ENCODE measurements around the gene DKKL1. TPM values are rescaled to one million over a fixed set of nuclear protein-coding genes. Genes with fewer than 3 reads are reported as not detected.

The DKKL1 gene
- total RNA-seq, 2 experiments from 2014 or later: not detected

- peaks cover 34% of the 10 kb centered on the region for H3K4me1 Mint-ChIP-seq
Measured at GRCh38 chr19:49340865-49341718, 22.6 kb upstream of the DKKL1 start.

GRCh38 chr19:49342291-49342721 lies 21.4 kb upstream of the DKKL1 start:
- no peak overlapping the region for H3K27ac Mint-ChIP-seq
- ATAC-seq (ENCODE audit: low read depth) (no peak), DNase-seq (no peak)
- no peaks in the 10 kb centered on the region for H3K27me3 Mint-ChIP-seq
- no peak overlapping the region for H3K4me3 Mint-ChIP-seq
- POLR2A ChIA-PET: interaction anchor here (0.6 kb wide), 1 partner anchor 33 kb away, joined by 4 read pairs; no protein-coding TSS in a partner anchor
- H3K4me1 Mint-ChIP-seq: peaks cover 25% of the 10 kb centered on the region
- H3K9me3 Mint-ChIP-seq: no peaks in the 10 kb centered on the region
- H3K36me3 Mint-ChIP-seq: peaks cover 27% of the 10 kb centered on the region

More at GRCh38 chr19:49340865-49341718, 22.6 kb upstream of the DKKL1 start:
- POLR2A ChIA-PET: interaction anchor here (0.6 to 1.2 kb wide), 2 partner anchors 10 to 75 kb away, joined by 3 read pairs; no protein-coding TSS in a partner anchor
- ATAC-seq (ENCODE audit: low read depth): no peak
- DNase-seq: no peak
- Mint-ChIP-seq H3K9me3 (no peaks in the 10 kb centered on the region), H3K4me3 (no peak overlapping the region), H3K27ac (no peak overlapping the region), H3K36me3 (peaks cover 30% of the 10 kb centered on the region), H3K27me3 (no peaks in the 10 kb centered on the region)

DNA sequence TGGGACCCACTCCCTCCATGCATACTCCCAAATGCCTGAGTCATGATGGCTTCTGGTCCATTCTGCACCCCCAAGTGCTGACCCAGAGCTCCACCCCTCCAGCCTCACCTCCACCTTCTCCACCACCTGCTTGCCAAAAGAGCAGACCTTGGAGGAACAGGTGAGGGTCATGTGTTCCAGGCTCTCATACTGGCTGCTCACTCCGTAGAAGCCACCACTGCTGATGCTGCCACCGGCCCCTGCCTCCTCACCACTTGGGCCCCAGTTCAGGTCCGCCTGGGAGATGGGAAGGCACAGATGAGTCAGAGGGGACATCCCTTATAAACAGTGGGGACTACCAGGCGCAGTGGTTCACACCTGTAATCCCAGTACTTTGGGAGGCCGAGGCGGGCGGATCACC lies 20.6 kb upstream of the DKKL1 start:
- Mint-ChIP-seq H3K4me1 (peaks cover 20% of the 10 kb centered on the region), H3K27me3 (no peaks in the 10 kb centered on the region), H3K27ac (no peak overlapping the region), H3K9me3 (no peaks in the 10 kb centered on the region), H3K36me3 (peaks cover 21% of the 10 kb centered on the region), H3K4me3 (no peak overlapping the region)
- no peak for DNase-seq
- no peak for ATAC-seq (ENCODE audit: low read depth)
- POLR2A ChIA-PET: no interaction called here

GRCh38 chr19:49344505-49345423 lies 18.9 kb upstream of the DKKL1 start:
- no peak for DNase-seq
- H3K9me3 Mint-ChIP-seq: no peaks in the 10 kb centered on the region
- ATAC-seq (ENCODE audit: low read depth): no peak
- peaks cover 13% of the 10 kb centered on the region for H3K4me1 Mint-ChIP-seq
- no peaks in the 10 kb centered on the region for H3K27me3 Mint-ChIP-seq
- peaks cover 12% of the 10 kb centered on the region for H3K36me3 Mint-ChIP-seq
- no peak overlapping the region for H3K4me3 Mint-ChIP-seq
- POLR2A ChIA-PET: no interaction called here
- peak overlapping the region; percentile 22 for H3K27ac Mint-ChIP-seq

GRCh38 chr19:49347191-49347590 lies 16.5 kb upstream of the DKKL1 start:
- H3K27me3 Mint-ChIP-seq: no peaks in the 10 kb centered on the region
- H3K4me3 Mint-ChIP-seq: no peak overlapping the region
- H3K9me3 Mint-ChIP-seq: no peaks in the 10 kb centered on the region
- H3K27ac Mint-ChIP-seq: no peak overlapping the region
- ATAC-seq (ENCODE audit: low read depth) (no peak), DNase-seq (no peak)
- H3K36me3 Mint-ChIP-seq: peaks cover 4% of the 10 kb centered on the region
- H3K4me1 Mint-ChIP-seq: peaks cover 5% of the 10 kb centered on the region
- POLR2A ChIA-PET: no interaction called here

DNA sequence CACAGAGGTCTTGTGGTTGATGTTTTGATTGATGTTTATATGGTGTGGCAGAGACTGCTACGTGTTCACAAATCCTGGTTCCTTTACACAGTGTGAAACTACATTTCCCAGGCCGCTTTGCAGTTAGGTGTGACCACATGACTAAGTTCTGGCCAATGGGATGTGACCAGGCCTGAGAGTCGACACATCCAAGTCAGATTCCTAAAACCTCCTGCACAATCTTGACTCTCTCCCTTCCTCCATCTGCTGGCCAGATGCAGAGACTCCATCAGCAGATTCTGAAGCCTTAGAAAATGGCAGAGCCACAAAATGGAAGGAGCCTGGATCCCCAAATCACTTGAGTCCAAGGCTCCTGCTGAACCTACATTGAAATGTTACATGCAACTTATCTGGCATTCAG lies 15.8 kb upstream of the DKKL1 start:
- Mint-ChIP-seq H3K36me3 (peaks cover 1% of the 10 kb centered on the region), H3K27ac (no peak overlapping the region), H3K27me3 (no peaks in the 10 kb centered on the region), H3K9me3 (no peaks in the 10 kb centered on the region), H3K4me3 (no peak overlapping the region), H3K4me1 (peaks cover 2% of the 10 kb centered on the region)
- DNase-seq (no peak), ATAC-seq (ENCODE audit: low read depth) (no peak)
- POLR2A ChIA-PET: interaction anchor here (0.6 kb wide), 1 partner anchor 10 kb away, joined by 3 read pairs; no protein-coding TSS in a partner anchor

DNA sequence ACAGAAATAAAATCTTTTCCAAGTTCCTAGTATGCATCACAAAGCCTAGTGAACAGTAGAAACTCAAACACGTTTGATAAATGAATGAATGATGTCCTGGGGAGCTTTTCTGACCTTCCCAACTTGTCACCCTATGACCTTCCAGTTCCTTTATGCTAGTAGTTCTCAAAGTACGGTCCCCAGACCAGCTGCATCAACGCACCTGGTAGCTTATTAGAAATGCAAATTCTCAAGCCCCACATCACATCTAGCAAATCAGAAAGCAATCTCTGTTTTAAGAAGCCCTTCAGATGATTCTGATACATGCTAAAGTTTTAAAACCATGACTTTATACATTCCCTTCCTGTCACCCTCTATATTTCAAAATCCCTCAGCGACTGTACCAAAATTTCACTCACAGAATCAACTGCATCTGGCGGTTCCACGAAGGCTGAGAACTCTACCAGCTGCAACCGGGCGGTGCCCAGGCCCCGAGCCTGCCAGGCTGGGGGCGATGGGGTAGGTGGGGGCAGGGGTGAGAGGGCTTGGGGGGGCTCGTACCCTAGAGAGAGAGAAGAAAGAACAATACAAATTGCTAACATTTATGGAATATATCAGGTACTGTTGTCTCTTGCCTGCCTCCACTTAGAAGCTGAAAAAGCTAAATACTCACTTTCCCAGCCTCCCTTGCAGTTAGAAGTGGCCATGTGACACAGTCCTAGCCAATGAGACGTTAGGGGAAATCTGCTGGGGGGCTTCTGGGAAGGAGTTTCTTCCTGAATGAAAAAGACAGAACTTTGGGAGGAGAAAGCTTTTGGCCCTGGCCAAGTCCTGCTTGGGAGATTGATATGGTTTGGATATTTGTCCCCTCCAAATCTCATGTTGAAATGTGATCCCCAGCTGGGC lies 15.1 kb upstream of the DKKL1 start:
- H3K27me3 Mint-ChIP-seq: peaks cover 6% of the 10 kb centered on the region
- no peak for ATAC-seq (ENCODE audit: low read depth)
- POLR2A ChIA-PET: interaction anchor here (0.6 kb wide), 1 partner anchor 11 kb away, joined by 3 read pairs; no protein-coding TSS in a partner anchor

DNA sequence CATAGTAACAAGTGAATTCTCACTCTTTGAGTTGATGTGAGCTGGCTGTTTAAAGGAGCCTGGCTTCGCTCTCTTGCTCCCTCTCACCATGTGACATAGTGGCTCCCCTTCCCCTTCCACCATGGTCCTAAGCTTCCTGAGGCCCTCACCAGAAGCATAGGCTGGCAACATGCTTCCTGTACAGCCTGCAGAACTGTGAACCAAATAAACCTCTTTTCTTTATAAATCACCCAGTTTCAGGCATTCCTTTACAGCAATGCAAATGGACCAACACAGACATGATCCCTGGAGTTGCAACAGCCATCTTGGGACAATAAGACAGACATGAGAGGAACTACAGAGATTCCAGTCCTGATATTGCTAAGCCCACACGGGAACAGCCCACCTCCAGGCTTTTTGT lies 14.1 kb upstream of the DKKL1 start:
- DNase-seq (no peak), ATAC-seq (ENCODE audit: low read depth) (no peak)
- Mint-ChIP-seq H3K4me1 (no peaks in the 10 kb centered on the region), H3K4me3 (no peak overlapping the region), H3K27ac (no peak overlapping the region), H3K36me3 (no peaks in the 10 kb centered on the region), H3K27me3 (peaks cover 9% of the 10 kb centered on the region), H3K9me3 (no peaks in the 10 kb centered on the region)
- POLR2A ChIA-PET: no interaction called here

More for the DNA sequence above, 15.1 kb upstream of the DKKL1 start:
- Mint-ChIP-seq H3K36me3 (no peaks in the 10 kb centered on the region), H3K27ac (no peak overlapping the region), H3K9me3 (no peaks in the 10 kb centered on the region), H3K4me3 (no peak overlapping the region), H3K4me1 (no peaks in the 10 kb centered on the region)
- no peak for DNase-seq

DNA sequence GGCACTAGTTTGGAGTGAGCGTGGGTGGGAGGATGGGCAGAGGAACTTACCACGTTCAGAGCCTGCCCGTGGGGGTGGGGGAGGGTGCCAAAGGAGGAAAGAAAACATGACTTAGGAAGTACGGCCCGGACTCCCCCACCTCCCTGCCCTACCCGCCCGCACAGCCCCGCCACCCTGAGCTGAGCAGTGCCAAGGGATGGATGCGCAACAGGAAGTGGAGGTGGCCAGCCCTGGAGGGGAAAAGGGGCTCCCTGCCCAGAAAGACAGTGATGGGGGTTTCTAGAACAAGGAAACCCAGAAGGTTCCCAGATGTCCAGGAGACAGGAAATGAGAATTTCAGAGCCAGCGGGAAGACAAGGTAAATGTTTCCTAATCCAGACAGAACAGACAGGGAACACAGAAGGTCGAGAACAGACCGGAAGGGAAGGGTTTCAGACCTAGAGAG lies 7.7 kb upstream of the DKKL1 start:
- POLR2A ChIA-PET: interaction anchor here (0.6 kb wide), 1 partner anchor 113 kb away, joined by 3 read pairs; no protein-coding TSS in a partner anchor
- ATAC-seq (ENCODE audit: low read depth): no peak

DNA sequence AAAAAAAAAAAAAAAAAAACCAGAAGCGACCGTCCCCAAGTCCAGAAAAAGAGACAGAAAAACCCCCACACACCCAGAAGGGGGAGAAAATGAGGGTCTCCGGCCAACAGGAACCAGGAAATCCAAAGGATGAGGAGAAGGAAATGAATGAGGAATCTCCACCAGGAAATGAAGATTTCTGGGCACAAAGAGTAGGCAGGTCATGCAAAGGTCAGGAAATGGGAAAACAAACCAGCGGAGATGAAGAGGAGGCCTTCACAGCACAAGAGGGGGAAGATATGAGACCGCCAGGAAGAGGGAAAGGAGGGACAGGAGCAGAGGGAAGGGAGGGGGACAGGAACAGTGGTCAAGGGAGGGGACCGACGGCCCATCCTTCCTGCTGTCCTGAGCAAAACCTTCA lies 7.3 kb upstream of the DKKL1 start:
- Mint-ChIP-seq H3K9me3 (no peaks in the 10 kb centered on the region), H3K4me3 (no peak overlapping the region), H3K27me3 (peaks cover 43% of the 10 kb centered on the region)

More for the DNA sequence above, 7.7 kb upstream of the DKKL1 start:
- H3K9me3 Mint-ChIP-seq: no peaks in the 10 kb centered on the region
- no peaks in the 10 kb centered on the region for H3K36me3 Mint-ChIP-seq
- peak overlapping the region; percentile 25 for H3K4me3 Mint-ChIP-seq
- H3K4me1 Mint-ChIP-seq: peaks cover 13% of the 10 kb centered on the region
- H3K27me3 Mint-ChIP-seq: peaks cover 39% of the 10 kb centered on the region
- no peak overlapping the region for H3K27ac Mint-ChIP-seq
- DNase-seq: no peak

GRCh38 chr19:49357186-49357585 lies 6.5 kb upstream of the DKKL1 start:
- Mint-ChIP-seq H3K27ac (no peak overlapping the region), H3K27me3 (peaks cover 51% of the 10 kb centered on the region), H3K4me1 (peaks cover 21% of the 10 kb centered on the region), H3K9me3 (no peaks in the 10 kb centered on the region), H3K36me3 (no peaks in the 10 kb centered on the region), H3K4me3 (no peak overlapping the region)
- ATAC-seq (ENCODE audit: low read depth) (no peak), DNase-seq (no peak)
- POLR2A ChIA-PET: no interaction called here

More for the DNA sequence above, 7.3 kb upstream of the DKKL1 start:
- POLR2A ChIA-PET: interaction anchor here (0.6 kb wide), 1 partner anchor 113 kb away, joined by 3 read pairs; no protein-coding TSS in a partner anchor
- ATAC-seq (ENCODE audit: low read depth) (no peak), DNase-seq (no peak)
- Mint-ChIP-seq H3K4me1 (peaks cover 16% of the 10 kb centered on the region), H3K36me3 (no peaks in the 10 kb centered on the region), H3K27ac (no peak overlapping the region)
